Activated CD4-positive, alpha-beta T cell treated with anti-CD3 and anti-CD28 coated beads, Interleukin-10, Interleukin-2, amounts not matched to agents 100 ng/mL and 50 ng/mL, durations not matched to agents 16 hours and 8 hours (primary cell): Measurements from ENCODE around the gene C22orf23.

Experiments used
- DNase-seq: peaks from one replicate; pipeline ENCODE4 v3.0.0-alpha.2; 2020

Gene C22orf23

DNA sequence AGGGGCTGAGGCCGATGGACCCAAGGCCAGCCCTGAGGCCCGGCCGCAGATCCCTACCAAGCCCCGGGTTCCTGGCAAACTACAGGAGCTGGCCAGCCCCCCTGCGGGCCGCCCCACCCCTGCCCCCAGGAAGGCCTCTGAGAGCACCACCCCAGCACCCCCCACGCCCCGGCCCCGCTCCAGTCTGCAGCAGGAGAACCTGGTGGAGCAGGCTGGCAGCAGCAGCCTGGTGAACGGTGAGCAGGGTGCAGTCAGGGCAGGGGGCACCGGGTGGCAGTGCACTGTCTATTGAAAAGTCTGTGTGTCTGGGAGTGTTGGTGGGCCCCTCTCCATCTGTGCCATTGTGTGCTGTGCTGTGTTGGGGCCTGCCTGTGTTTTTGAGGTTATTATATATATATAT lies 31.2 kb downstream of the C22orf23 start:
- no peak for DNase-seq

DNA sequence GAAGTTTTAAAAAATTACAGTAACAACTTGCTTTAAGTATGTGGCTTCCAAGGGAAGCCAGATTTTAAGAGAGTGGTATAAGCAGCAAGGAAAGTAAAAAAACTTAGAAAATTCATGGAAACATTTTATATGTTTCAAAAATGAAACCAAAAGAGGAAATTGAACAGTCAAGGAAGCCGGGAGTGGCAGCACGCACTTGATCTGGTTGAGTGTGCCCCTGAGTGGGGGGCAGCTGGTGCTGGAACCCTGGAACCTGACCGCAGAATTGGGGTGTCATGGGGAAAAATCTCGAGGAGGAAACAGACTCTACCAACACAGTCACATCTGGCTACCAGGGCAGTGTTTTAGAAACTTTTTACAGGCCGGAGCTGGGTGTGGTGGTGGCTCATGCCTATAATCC lies 33.3 kb downstream of the C22orf23 start:
- DNase-seq = no peak

GRCh38 chr22:37918580-37919270 lies 34.7 kb downstream of the C22orf23 start:
- DNase-seq = no peak

DNA sequence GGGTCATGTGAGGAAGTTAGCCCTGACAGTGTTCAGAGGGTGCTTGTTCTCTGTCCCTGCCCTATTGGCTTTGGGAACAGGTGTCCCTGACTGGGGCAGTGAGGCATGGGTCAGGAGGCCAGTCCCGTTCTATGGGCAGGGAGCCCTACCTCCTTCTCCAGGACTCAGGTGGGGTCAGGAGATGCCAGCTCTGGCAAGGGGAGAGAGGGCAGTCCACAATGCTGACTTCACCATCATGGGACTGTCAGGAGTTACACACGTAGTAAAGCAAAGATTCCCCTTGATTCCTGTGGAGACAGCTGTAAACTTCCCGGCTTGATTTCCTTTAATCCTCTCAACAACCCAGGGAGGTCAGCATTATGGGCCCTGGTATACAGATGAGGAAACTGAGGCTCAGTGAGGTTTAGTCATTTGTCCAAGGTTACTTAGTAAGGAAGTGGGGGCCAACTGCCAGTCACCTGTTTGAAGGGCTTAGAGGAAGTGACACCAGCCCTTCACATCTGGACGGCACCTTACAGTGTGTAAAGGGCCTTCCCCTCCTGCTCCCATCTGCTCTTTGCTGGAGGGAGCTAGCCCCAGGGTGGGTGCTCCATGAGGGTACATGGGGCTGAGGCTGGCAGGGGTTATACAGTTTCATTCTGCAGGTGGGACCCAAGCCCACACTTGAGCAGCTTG lies 35.4 kb downstream of the C22orf23 start:
- DNase-seq = no peak

GRCh38 chr22:37916311-37916710 lies 37.1 kb downstream of the C22orf23 start:
- DNase-seq = no peak

DNA sequence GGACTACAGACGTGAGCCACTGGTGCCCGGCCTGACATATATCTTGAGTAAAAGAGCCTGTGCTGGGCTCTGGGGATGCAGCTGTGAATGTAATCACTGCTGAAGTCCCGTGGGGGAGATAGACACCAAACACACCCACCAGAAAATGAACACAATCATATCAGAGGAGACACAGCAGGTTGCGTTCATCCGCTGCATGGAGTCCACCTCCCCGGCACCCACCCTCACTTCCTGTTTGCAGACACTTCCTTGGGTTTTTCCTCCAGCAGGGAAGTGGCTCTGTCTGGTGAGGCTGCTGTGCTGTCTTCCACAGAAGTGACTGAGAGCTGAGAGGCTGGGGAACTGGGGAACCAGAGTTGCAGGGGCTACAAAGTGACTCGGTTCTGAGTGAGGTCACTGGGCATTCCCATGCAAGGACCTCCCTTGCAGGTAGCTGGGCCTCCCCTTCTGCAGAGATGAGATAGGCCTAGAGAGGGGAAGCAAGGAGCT lies 40.1 kb downstream of the C22orf23 start:
- no peak for DNase-seq

- DNase-seq = no peak
Measured at GRCh38 chr22:37912171-37912570, 41.2 kb downstream of the C22orf23 start.

GRCh38 chr22:37911697-37912096 lies 41.7 kb downstream of the C22orf23 start:
- no peak for DNase-seq

DNA sequence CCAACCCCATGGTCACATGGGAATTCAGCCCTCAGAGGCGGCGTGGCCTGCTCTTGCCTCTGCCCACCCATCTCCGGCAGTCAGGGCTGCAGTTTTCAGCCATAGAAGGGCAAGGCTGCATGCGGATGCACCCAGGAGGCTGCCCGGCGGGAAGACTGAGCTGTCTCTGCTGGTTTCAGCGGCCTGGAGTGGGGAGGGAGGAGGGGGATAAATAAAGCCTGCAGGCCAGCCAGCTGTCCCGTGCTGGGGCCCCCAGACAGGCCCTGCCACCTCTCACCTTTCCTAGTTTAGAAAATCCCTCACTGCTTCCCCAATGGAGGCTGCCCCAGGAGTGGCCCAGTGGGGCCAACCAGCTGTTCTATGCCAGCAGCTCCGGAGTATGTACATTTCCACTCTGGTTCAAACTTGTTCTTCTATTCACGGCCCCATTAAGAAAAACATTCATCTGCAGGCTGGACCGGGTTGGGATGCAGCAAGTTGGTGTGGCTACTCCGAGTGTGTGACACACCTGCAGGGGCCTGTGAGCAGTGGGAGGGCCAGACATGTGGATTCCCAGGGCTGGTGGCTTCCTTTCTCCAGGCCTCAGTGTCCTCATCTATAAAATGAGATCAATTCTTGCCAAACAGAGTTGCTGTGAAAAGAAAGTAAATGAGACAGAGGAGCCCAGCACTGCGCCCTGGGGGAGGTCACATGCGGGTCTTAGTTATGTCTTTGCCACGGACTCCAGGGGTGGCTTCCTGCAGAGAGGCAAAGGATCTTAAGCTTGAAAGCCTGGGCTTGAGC lies 42.3 kb downstream of the C22orf23 start:
- DNase-seq = no peak

- no peak for DNase-seq
Measured at GRCh38 chr22:37909766-37910165, 43.6 kb downstream of the C22orf23 start.

DNA sequence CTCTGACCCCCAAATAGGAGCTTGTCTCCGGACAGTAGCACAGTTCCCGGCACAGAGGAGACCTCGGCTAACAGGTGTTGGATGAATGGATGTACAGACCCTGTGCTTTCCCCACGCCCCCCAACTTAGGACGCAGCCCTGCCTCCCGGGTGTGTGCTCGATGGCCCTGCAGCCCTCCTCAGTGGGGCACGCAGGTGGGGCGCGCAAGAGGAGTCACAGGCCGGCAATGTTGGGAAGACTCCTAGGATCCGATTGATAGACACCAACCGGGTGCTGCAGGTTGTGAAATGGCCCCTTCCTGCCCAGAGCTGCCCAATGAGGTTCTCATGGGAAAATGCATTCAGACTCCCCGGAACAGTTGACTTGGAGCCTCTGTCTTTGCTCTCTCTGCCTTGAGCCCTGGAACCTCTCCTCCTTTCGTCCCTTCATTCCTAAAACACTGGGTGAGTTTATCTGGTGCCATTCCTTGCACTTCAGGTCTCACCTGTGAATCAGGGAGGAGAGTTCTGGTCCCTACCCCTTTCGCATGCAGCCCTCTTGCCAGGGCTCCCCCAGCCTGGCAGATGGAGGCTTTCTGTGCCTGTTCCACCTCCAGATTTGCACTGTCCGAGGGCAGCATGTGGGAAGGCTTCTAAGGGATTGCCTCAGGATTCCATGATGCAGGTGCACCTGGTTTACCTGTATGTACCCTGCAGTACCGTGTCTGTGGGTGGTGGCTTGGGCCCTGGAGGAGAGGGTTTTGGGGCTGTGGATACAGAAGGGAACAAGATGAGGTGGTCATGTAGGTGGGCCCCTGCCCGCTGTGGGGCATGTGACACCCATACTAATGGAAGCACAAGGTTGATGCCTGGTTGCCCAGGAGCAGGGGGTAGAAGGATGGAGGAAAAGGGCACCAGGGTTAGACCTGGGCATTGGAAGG lies 46.1 kb downstream of the C22orf23 start:
- no peak for DNase-seq

- peak; percentile 42 for DNase-seq
Measured at GRCh38 chr22:37906364-37907008, 46.9 kb downstream of the C22orf23 start.

- DNase-seq = peak; percentile 69
Measured at GRCh38 chr22:37905534-37906363, 47.7 kb downstream of the C22orf23 start, which contains the start of gene MICALL1. MICALL1 (plus strand) TSS chr22:37906297; CDS start chr22:37906423, 126 bp downstream.

GRCh38 chr22:37904572-37905533 lies 48.5 kb downstream of the C22orf23 start:
- DNase-seq = peak; percentile 13

- DNase-seq = no peak
Measured at GRCh38 chr22:37898441-37899181, 54.8 kb downstream of the C22orf23 start.

- no peak for DNase-seq
Measured at GRCh38 chr22:37897807-37898206, 55.6 kb downstream of the C22orf23 start.

DNA sequence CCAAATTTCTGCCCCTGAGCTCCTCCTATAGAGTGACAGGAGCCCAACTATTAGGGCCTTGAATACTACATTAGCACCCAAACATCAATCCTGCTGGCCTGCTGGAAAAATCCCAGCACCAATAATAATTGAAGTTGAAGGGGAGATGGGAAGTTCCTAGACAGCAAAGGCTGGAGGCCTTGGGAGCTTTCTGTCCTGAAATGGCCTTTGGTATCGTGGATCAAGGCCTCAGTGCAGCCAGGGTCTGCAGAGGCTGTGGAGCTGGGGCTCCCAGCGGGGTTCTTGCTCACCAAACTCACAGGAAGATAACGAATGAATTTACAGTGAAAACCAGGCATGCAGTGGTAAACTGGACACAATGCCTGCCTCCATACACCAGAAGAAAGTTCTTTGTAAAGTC lies 56.5 kb downstream of the C22orf23 start:
- DNase-seq = no peak

- DNase-seq = peak; percentile 79
Measured at GRCh38 chr22:37896181-37896592, 57.2 kb downstream of the C22orf23 start.
